Erythroblast (primary cell): ENCODE results near the gene TSPAN9.

Experiments used
- DNase-seq, 2 experiments: peaks; one replicate each; lab custom pipeline; 2025; lab: John Stamatoyannopoulos, UW
- GATA1 ChIP-seq: IDR thresholded peaks from 2 replicates; pipeline ENCODE4 v1.6.1; 2011; ENCODE audit warnings: low read depth, mild to moderate bottlenecking, control low read depth, low read length, moderate library complexity
- POLR2A ChIP-seq: IDR thresholded peaks from 2 replicates; pipeline ENCODE4 v1.6.1; 2011; ENCODE audit warnings: mild to moderate bottlenecking, low read length

The TSPAN9 gene

DNA sequence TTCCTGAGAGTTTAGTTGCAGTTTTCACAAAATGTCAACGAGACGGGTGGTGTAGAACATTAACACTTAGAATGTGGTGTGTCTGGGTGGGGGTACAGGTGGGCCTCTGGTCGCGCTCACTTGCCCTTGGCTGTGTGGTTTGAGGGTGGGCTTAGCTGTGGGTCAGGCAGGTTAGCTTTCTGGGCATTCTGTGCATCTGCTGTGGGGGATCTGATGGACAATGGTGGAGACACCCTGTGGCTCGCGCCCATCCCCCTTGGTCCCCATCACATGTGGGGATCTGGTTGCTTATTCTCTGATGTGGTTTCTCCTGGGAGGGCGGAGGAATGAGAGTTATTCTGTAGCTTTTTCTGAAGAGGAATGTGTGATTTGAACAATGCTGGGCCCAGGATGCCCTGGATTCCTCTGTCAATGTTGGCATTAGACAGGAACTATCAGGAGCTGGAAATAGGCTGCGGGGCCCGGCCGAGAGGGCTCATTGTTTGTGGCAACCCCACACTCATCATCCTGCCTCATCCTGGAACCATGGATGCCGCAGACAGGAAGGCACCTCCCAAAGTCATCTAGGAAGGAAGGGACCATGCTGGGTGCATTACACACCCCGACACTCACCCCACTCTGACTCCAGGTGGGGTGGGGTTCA lies 101.6 kb downstream of the TSPAN9 start:
- DNase-seq = no peak
- no peak for TF ChIP-seq POLR2A
- TF ChIP-seq GATA1 = no peak

DNA sequence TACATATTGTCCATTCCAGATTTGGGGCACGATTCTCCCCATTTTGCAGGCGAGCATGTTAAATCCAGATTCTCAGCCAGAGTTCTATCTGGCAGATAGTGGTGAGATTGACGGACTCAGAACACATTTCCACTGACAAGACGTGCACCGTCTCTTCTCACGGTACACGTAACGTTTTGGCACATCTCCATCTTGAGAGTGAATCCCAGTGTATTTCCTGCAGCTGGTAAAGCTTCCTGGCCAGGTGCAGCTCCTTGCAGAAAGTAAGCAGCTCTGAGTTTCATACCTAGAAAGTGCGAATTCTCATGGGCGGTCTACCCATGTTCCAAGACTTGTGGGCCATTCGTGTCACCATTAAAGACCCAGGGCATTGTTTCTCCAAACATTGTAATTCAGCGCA lies 102.6 kb downstream of the TSPAN9 start:
- DNase-seq = no peak

GRCh38 chr12:3182426-3182825 lies 105.2 kb downstream of the TSPAN9 start:
- no peak for DNase-seq
- TF ChIP-seq GATA1 = no peak
- TF ChIP-seq POLR2A = no peak

More for the DNA sequence above, 102.6 kb downstream of the TSPAN9 start:
- TF ChIP-seq POLR2A (no peak), GATA1 (no peak)

- DNase-seq = no peak
- TF ChIP-seq POLR2A = no peak
- TF ChIP-seq GATA1 = no peak
Observed at GRCh38 chr12:3184485-3184884, 107.3 kb downstream of the TSPAN9 start.

GRCh38 chr12:3185260-3185870 lies 108.2 kb downstream of the TSPAN9 start:
- no peak for TF ChIP-seq POLR2A
- TF ChIP-seq GATA1 = no peak
- no peak for DNase-seq

DNA sequence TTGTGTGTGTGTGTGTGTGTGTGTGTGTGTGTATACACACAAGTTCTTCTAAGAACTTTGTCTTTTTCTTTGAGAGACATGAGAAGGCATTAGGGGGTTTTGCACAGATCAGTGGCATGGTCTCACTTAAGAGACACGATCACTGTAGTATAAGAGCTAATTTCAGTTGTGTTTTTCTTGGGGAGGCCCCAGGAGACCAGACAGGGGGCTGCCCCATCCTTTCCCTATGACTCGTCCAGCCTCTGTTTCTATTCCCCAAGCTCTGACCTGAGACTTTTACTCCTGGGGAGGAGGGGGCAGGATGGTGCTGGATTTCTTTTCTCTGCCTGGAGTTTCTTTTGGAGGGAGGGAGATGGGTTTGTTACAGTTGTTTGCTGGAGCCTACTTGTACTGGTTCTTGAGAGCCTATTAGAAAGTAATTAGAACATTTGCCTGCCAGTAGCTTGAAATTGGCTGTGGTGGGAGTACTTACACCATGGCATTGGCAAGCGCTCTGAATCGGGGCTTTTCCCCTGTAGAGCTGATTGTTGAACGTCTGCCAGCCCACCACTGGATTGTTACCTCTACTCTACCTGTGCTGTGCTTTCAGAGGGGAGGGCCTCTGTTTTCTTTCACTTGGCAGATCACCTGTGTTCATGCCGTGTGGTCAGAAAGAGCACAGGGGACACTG lies 109.5 kb downstream of the TSPAN9 start:
- no peak for DNase-seq

GRCh38 chr12:3187846-3188770 lies 110.9 kb downstream of the TSPAN9 start:
- TF ChIP-seq POLR2A (no peak), GATA1 (no peak)
- DNase-seq = no peak

More for the DNA sequence above, 109.5 kb downstream of the TSPAN9 start:
- TF ChIP-seq POLR2A (no peak), GATA1 (no peak)

DNA sequence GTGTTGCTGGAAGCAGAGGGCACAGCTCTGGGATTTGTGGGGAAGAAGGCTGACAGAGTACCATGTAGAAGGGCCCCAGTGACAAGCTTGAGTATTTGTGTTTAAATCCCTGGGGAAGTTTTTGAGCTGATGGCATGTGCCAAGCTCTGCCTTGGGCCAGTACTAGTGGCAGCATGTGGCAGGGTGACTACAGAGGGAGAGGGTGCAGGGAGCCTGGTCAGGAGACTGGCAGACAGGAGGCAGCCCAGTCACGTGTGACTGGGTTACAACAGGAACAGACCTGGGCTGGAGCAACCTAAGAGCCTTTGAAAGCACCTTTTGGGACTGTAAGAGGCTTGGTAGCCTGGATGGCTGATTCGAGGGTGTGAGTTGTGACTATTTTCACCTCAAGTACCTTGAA lies 112.1 kb downstream of the TSPAN9 start:
- no peak for DNase-seq
- TF ChIP-seq POLR2A = no peak
- no peak for TF ChIP-seq GATA1

- DNase-seq = peak; percentile 23 to 52
- TF ChIP-seq POLR2A (no peak), GATA1 (no peak)
Observed at GRCh38 chr12:3190101-3190500, 112.9 kb downstream of the TSPAN9 start.

DNA sequence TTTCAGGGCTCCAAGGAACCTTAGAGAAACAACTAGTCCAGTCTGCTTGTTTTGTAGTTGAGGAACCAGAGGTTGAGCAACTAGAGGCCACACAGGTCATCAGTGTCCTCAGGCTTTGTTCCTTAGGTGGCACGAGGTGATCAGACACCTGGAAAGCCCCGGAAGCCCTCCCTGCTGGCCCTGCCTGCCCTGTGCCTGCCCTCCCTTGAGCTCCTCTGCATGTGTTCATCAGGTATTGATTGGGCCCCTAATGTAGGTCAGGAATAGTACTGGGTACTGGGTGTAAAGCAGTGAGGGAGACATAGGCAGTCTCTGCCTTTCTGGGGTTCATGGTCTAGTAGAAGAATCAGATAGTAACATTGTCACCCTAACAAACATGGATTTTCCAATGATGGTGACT lies 114.3 kb downstream of the TSPAN9 start:
- TF ChIP-seq POLR2A = no peak
- no peak for TF ChIP-seq GATA1
- no peak for DNase-seq

- no peak for DNase-seq
- no peak for TF ChIP-seq GATA1
- no peak for TF ChIP-seq POLR2A
Observed at GRCh38 chr12:3192221-3192620, 115.0 kb downstream of the TSPAN9 start.

DNA sequence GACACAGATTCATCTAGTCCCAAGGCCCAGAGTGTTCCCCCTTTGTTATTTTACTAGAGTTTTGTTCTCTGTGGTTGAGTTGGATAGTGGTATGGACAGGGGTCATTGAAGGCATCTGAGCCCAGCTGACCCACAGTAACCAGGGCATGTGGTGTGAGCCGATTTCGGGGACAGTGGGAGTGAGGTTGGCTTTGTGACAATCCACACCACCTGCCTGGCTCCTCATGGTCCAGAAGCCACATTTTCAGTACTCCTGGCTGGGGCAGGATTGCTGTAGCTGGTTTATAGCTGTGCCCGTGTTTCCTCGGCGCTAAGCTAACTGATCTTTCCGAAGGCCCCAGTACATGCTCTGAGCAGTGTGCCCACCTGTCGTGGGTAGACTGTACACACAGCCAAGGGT lies 116.0 kb downstream of the TSPAN9 start:
- DNase-seq = no peak
- TF ChIP-seq POLR2A (no peak), GATA1 (no peak)

DNA sequence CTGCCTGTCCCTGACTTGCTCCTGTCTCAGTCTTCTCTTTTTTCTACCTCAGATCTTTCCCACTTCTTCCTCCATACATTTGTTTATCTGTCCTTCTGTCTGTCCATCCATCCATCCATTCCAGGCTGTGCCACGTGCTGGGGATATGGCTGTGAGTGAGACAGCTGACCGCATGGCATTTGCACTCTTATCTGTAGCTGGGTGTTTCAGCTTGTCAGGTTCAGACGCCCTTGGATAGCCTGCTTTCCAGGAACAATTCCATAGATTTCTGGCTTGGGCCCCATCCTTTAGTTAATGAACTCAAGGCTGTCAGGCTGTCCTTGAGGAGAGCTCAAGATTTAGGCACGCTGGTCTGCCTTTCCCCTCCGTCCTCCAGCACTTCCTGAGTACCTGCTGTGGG lies 116.6 kb downstream of the TSPAN9 start:
- no peak for DNase-seq
- no peak for TF ChIP-seq GATA1
- no peak for TF ChIP-seq POLR2A

- no peak for DNase-seq
- TF ChIP-seq GATA1 = no peak
- no peak for TF ChIP-seq POLR2A
Observed at GRCh38 chr12:3195337-3195736, 118.2 kb downstream of the TSPAN9 start.
